Endometrial microvascular endothelial cells (primary cell): ENCODE data around the gene ITGAV. TPM values are rescaled to one million over a fixed set of nuclear protein-coding genes. Genes with fewer than 3 reads are reported as not detected.

Source experiments
- in situ Hi-C: cut with HindIII; loops from 2 replicates; pipeline ENCODE4 v1.10.0; 2017; ENCODE audit warnings: low sequenced_read_pairs, low pct_unique_long_range_greater_than_20kb; ENCODE audit errors: inconsistent ontology term
- total RNA-seq: library from RNA; depleted of rRNA; stranded (reverse); fragments of >200 nt; gene quantifications from one replicate; pipeline ENCODE4 v1.2.3, GENCODE V29; 2015; ENCODE audit errors: inconsistent ontology term

ITGAV gene
- total RNA-seq, 1 donor from 2014 or later = 125 TPM

DNA sequence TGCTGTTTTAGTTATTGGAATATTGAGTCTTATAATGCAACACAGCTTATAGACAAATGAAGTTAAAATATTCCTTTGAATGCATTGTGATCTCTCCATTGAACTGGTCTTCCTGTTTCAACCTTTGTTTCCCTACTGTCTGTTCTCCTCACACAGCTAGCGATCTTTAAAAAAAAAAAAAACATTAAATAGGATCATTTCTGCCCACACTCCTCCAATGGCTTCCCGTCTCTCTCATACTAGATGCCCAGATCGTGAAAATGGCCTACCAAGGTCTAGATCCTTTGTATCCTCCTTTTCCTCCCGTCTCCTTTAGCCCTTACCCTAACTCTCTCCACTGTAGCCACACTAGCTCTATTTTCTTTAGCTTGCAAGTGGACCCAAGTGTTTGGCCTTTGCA lies 106.4 kb downstream of the ITGAV start:
- in situ Hi-C loops = no loop called here

DNA sequence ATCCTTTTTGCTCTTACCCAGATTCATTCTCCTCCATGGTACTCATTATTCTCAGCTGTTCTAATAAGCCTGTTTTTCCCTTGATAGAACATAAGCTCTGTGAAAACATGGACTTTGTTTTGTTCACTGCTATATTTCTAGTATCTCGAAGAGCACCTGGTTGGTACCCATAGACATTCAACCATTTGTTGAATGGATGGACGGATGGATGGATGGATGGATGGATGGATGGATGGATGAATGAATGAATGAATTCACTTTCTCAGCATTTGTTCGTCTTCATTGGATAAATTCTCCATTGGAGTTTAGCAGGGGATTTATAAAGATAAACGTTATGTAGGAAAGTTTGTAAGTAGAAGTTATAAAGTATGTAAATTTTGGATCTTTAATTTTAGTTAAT lies 106.9 kb downstream of the ITGAV start:
- in situ Hi-C loops = no loop called here

DNA sequence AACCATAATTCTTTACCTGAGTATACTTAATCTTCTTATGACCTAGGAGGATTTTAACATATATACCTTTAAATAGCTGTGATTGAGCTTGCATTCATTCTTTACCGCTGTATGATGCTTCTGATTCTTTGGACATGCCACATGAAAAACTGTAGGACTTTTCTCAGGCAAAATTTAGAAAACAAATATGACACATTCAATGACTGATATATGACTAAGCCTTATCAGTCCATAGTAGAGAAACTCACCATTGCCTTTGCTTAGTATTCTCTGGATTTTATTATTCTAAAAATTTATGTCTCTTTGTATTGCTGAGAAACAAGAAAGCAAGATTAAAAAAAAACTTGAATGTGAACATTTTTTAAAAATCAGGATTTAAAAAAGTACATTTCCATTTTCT lies 107.7 kb downstream of the ITGAV start:
- in situ Hi-C loops = no loop called here

DNA sequence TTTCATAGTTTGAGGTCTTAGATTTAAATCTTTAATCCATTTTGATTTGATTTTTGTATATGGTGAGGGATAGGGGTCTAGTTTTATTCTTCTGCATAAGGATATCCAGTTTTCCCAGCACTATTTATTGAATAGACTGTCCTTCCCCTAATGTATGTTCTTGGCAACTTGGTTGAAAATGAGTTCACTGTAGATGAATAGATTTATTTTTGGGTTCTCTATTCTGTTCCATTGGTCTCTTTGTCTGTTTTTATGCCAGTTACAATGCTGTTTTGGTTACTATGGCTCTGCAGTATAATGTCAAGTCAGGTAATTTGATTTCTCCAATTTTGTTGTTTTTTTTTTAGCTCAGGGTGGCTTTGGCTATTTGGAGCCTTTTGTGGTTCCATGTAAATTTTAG lies 109.9 kb downstream of the ITGAV start:
- in situ Hi-C loops = no loop called here

DNA sequence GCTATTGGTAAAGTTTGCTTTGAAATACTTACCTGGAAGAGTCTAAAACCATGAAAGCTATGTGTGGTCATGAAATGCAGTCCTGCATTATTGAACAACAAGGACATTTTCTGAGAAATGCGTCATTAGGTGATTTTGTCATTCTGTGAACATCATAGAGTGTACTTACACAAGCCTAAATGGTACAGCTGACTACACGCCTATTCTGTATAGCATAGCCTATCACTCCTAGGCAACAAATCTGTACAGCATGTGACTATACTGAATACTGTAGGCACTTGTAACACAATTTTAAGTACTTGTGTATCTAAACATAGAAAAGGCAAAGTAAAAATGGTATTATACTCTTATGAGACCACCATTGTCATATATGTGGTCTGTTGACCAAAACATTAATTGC lies 112.2 kb downstream of the ITGAV start:
- in situ Hi-C loops = no loop called here

DNA sequence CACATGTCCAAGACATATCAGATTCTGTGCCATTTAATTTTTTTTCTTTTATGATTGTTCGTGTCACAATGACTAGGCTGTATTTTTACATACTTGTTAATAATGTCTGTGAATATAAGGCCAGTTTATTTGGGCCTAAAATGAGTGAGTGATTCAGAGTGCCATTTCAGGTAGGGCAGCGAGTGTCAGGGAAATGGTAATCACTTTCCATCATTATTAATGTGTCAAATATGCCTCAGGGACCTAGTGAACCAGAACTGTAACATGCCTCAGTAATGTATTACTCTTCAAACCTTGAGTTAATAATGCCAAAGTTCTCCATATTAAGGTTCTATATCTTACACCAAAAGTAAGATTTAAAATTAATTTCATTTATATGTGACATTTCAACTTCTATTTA lies 112.6 kb downstream of the ITGAV start:
- in situ Hi-C loops = no loop called here

DNA sequence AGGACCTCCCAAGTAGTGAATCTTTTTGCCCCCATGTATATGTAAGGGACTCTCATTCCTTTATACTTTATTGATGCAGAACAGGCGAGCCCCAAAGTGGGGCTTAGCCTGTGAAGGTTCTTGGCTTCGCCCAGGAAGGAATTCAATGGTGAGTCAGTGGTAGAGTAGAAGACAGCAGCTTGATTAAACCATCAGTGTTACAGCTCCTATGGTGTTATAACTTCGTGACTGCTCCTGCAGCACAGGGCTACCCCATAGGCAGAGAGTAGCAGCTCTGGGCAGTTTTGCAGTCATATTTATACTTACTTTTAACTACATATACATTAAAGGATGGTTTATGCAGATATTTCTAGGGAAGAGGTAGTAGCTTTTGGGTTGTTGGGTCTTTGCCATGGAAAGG lies 115.0 kb downstream of the ITGAV start:
- in situ Hi-C loops = no loop called here

DNA sequence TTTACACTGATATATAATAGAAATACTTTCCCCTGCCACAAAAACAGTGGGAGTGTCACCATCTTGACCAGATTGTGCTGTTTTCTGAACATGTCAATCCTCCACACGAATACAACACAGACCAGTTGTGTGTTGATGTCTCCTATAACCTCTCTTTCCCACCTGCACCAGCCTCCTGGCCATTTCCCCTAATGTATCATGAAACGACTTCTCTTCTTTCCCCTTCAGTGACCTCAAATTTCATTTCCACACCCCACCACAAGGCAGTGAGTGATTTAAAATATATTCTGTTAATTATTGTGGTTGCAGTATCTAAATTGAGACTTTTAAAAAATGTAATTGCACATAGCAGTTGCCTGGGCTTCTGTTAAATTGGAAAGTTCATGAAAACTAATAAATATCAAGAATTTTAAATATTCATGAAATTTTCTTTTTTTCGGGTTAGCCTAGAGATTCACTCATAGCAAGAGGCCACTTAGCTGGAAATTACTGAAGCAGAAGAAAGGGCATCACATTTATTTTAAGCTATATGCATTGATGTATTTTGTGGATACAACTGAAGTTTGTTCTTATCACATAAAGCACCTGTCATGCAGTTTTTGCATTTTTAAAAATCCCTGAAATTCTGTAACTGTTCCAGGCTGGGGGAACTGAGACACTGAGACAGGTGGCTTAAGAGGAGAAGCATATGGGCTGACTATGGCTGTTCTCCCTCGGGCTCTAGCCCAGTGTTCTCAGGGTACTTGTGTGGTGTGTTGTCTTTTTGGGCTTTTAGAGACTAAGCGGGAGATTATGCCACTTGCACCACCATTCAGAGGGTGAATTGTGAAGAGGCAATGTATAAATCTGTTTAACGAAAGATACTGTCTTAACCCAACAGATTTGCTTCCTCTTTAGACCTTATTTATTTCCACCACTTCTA lies 119.9 kb downstream of the ITGAV start:
- in situ Hi-C loops = no loop called here

DNA sequence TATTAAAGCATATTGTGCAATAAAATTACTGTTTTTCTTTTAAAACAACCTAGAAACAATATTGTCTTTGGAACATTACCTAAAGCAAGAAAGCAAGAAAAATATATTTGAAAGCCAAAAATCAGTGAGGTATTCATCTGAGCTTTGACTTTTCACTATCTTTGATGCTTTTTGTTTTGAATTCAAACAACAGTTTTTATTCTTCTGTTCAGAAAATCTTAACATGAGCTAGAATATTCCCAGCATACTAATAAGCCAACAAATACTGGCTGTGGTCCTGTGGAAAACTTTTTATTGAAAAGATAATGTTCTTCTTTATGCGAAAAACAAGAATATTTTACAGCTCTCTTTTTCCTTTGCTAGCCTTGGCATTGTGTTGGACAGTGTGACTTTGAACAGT lies 123.8 kb downstream of the ITGAV start:
- in situ Hi-C loops = no loop called here

DNA sequence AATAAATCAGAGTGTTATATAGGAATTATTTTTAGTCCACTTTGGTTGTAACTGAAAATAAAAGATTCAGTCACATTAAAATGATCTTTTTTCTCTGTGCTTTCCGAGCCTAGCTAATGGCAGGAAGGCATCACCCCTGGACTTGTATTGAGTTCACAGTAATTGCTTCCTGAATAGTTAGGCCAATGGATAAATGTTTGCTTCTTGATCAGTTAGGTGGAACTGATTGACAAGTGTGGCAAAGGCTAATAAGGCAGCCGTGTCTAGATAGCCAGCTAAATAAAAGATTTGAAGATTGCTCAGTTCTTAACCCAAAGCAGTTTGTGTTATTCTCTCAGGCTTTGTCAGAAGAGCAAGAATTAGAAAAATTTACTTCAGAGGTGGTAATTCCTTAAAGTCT lies 124.8 kb downstream of the ITGAV start:
- in situ Hi-C loops = no loop called here

DNA sequence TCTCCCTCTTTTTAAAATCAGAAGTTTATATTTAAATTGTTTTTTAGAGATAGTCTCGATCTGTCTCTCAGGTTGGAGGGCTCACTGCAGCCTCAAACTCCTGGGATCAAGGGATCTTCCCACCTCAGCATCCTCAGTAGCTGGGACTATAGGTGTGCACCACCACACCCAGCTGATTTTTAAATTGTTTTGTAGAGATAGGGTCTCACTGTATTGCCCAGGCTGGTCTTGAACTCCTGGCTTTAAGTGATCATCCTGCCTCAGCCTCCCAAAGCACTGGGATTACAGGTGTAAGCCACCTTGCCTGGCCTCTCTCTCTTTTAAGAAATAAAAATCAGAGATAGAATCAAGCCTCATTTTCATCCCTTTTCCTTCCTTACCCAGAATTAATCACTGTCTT lies 126.1 kb downstream of the ITGAV start:
- in situ Hi-C loops = no loop called here

DNA sequence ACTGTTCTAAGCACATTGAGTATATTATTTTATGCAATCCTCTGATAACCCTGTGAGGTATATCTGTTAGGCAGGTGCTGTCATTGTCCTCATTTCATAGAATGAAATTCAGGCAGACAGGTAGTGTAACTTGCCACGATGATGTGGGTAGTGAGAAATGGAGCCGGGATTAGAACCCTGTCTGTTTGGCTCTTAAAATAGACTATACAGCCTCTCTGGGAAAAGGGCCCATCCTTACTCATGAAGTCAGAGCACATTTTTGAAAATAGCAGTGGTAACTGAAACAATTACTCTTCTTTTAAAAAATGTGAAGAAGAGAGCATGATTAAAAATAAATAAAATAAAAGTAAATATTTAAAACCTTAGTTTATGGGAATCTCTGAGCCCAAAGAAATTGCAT lies 127.0 kb downstream of the ITGAV start:
- in situ Hi-C loops = no loop called here

DNA sequence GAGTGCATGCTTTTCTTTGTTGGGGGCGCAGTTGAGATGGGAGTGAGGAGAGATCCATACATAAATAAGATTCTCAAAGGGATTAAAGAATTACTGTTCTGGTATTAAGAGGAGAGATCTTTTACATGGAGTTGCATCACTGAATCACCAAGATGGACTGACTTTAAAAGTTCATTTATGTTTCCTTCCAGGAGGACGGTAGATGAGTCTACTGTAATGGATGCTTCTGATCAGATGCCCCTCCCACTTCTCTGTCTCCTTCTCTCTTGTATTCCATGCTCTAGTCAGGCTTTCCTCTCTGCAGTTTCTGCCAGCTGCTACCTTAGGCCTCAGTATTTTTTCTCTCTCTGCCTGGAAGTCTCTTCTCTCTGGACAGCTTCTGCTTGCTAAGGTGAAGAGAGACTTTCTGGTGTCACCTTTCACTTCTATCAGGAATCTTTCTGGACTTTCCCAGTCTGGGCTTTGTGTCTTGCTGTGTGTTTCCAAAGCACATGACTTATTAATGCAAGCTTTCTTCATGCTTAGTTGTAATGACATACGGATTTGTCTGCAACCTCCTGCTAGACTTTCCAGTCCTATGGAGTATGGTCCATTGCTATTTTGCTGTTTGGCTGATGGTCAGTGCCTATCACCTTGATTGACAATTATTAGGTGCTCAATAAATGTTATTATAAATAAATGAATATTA lies 127.6 kb downstream of the ITGAV start:
- in situ Hi-C loops = no loop called here

DNA sequence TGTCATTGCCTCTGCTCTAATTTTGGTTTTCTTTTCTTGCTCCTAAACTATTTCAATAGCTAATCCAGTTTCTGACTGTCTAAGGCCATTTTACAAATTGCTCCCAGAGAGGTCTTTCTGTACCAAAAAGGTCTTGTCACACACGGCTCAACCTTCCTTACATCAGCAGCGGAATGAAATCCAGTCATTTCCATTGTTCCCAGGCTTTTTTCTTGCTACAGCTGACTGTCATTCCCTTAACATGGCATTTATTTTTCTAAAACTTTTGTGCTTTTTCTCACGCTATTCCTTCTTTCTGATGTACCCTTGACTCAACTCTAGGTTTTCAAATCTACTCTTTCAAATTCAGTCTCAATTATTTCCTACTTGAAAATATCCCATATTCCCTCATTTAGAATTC lies 128.3 kb downstream of the ITGAV start:
- in situ Hi-C loops = no loop called here

DNA sequence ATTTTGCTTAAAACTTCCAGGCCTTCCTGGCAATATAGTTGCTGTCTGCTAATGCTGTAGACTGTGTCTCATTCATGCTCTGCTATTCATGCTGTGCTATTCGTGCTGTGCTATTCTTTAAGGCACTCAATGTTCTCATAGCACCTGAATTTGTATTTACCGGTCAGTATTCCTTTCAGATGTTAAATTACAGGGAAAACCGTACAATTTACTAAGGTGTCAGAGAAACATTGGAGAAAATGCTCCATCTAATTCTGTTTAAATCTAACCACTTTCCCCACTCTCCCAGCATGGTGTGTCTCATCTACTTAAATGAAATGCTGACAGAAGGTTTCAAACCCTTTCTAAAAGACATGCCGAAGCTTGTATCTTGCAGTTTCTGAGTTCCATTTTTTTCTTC lies 129.0 kb downstream of the ITGAV start:
- in situ Hi-C loops = no loop called here

DNA sequence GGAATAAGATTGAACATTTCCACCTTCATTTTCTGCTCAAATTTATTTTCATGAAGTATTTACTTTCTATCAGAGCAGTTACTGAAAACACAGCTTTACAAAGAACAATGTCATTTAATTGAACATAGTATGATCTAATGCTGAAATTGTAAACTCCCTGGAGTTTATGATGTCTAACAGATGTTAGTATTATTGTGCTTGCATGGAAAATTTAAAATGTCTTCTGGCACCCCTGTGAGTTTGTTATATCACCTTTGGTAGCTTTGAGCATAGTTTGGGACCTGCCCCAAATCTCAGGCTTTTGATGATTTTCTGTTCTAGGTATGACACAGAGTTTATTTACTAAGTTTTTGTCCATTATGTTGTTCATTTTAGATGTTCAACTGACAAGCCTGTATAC lies 132.1 kb downstream of the ITGAV start:
- in situ Hi-C loops = no loop called here

DNA sequence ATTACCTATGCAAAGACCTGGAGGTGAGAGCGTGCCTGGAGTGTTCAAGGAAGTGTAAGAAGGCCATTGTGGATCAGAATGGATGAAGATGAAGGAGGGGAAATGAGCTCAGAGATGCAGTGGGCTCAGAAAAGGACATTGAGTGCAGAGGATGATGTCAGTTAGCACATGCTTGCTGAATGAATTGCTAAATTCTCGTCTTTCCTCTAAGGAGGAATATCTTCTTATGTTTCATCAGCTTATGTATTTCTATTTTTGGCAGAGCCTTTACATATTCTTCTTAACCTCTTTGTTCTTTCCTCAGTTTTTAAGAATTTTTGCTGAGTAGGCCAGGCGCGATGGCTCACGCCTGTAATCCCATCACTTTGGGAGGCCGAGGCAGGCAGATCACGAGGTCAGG lies 134.9 kb downstream of the ITGAV start:
- in situ Hi-C loops = no loop called here

DNA sequence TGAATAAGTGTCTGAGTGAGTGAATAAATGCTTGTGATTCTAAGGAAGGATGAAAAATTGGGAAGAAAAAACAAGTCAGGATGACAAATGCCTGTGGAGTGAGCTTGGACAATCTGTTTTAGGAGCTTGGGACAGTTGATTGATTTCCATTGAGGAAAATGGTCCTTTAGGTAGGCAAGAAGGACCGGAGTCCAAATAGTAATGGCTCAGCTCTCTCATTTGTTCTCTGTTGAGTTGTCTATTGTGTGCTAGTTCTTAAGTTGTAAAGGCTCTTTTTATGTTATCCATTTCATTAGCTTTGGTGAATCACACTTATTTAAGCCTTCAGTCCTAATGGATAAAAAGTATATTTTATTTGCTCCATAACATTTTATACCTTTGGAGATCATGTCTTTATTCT lies 135.9 kb downstream of the ITGAV start:
- in situ Hi-C loops = no loop called here

DNA sequence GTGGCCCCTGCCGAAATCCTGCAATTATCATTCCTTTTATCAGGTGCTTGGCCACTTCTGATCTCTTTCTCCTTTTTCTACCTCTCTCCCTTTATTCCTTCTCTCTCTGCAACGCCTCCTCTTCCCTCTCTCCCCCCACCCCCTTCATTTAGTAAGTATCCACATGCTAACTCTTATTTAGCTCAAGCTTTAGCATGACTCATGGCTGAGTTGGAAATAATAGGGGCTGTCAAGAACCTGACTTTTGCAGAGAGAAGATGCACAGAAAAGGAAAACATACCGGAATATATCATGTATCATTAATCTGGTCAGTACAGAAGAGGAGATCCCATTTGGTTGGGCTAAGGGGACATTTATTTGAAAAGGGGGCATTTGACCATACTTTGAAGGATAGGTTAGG lies 137.1 kb downstream of the ITGAV start:
- in situ Hi-C loops = no loop called here

DNA sequence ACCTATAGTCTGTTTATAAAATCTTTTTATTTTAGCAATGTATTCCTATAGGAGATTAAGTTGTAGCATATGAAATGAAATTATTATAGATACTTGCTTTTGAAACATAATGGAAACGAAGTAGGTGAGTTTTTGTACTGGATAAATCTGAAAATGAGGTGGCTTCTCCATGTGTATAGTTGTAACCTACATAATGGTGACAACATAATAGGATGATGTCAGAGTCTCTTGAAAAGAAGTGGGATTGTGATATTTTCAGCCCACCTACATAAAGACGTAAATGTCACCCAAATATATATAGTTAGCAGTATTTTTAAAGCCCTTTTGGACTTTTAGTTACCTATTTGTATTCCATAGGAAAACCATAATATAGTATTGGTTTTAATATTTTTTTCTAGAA lies 138.8 kb downstream of the ITGAV start:
- in situ Hi-C loops = no loop called here
